ENCODE results near the gene HYAL1. TPM values are rescaled to one million over a fixed set of nuclear protein-coding genes. Genes with fewer than 3 reads are reported as not detected.
A peak's percentile ranks its signal among the peaks of the same experiment; 100 is the strongest.

Gene HYAL1
- total and polyA plus RNA-seq, 7 donors: 2.4 to 15.1 (median 4.6) TPM

DNA sequence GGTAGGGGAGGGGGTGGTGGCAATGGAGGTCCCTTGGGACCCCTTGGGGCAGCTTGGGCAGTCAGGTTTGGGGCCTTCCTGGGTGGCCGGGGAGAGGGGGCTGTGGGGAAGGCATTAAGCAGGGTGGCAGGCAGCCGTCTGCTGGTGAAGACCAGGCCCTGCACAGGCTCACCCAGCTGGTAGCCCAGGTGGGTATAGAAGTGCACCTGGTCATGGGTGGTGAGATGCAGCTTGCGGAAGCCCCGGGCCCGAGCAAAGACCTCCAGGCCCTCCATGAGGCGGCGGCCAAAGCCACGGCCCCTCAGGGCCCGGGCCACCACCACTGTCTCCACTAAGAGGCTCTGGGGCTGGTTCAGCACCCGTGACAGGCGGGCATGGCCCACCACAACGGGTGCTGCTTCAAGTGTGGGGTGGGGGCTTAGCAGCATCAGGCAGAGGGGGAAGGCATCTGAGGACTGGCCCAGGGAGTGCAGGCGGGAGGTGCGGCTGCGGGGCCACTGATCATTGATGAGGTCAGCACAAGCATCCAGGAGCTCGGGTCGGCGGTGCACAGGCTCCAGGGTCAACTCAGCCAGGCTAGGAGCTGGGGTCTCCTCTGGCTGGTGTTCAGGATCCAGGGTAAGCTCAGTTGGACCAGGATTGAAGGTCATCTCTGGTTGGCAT, 6.5 kb downstream of the HYAL1 start:
- H3K36me3 ChIP-seq: no peaks in the 10 kb centered on the region
- TF ChIP-seq POLR2A (IDR thresholded peaks at IDR 0.05) (no peak), EP300 (IDR thresholded peaks at IDR 0.05) (no peak), POLR2AphosphoS5 (IDR thresholded peaks at IDR 0.05) (no peak)
- TF ChIP-seq, protein P1, sequence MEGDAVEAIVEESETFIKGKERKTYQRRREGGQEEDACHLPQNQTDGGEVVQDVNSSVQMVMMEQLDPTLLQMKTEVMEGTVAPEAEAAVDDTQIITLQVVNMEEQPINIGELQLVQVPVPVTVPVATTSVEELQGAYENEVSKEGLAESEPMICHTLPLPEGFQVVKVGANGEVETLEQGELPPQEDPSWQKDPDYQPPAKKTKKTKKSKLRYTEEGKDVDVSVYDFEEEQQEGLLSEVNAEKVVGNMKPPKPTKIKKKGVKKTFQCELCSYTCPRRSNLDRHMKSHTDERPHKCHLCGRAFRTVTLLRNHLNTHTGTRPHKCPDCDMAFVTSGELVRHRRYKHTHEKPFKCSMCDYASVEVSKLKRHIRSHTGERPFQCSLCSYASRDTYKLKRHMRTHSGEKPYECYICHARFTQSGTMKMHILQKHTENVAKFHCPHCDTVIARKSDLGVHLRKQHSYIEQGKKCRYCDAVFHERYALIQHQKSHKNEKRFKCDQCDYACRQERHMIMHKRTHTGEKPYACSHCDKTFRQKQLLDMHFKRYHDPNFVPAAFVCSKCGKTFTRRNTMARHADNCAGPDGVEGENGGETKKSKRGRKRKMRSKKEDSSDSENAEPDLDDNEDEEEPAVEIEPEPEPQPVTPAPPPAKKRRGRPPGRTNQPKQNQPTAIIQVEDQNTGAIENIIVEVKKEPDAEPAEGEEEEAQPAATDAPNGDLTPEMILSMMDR (IDR thresholded peaks at IDR 0.05): no peak
- no peaks in the 10 kb centered on the region for H3K27me3 ChIP-seq
- no peaks in the 10 kb centered on the region for H3K9me3 ChIP-seq
- intact Hi-C loops (cut with DNase I): no loop called here
- peak; percentile 68 for DNase-seq
- peaks cover 4 to 46% (median 36%) of the 10 kb centered on the region in 4 donors for H3K4me1 ChIP-seq
- H3K4me3 ChIP-seq: no peak overlapping the region
- WGBS, 2 donors: 94% methylated on average over 18 of the region's 18 CpGs
- no peak overlapping the region for H3K27ac ChIP-seq

DNA sequence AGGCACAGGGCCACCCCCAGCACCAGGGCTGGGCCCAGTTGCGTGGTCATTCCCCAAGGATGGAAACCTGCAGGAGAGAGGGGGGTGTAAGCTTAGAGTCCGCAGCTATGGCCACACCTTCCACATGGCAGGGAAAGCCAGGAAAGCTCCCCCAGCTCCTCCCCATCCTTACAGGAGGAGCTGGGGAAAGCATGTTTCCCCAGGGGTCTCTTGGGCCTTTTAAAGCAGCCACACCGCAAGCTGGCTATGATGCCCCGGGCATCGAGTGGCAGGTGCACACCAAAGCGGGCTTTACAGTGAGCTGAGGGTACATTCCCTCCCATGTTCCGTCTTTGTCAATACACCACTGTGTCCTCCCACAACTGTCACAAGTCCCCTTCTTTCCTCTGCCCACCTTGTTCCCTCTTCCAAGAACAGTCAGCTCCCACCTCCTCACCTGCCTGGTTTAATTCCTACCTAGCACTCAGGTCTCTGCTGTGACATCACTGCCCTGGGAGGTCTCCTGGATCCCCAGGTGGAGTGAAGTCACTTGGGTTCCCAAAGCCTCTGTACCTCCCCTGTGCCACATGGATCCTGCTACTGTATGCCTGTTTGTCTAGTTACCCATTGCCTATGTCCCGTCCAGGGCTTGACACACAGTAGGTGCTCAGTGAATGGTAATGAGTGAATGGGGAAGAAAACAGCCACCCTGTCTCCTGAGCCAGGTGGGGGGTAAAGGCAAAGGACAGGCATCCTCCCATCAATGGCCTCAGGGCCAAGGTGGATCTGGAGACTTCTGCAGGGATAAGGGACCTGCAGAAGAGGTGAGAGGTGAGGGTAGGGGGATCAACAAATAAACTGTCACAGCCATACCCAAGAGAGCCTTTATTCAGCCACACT, 7.6 kb downstream of the HYAL1 start:
- H3K27ac ChIP-seq: no peak overlapping the region
- 91 to 92% methylated on average over 8 of the region's 8 CpGs for WGBS, 2 donors
- no peaks in the 10 kb centered on the region for H3K36me3 ChIP-seq
- H3K9me3 ChIP-seq: no peaks in the 10 kb centered on the region
- H3K4me1 ChIP-seq: peaks cover 4 to 51% (median 41%) of the 10 kb centered on the region in 4 donors
- DNase-seq: peak; percentile 60
- no peaks in the 10 kb centered on the region for H3K27me3 ChIP-seq
- intact Hi-C loops (cut with DNase I): no loop called here
- no peak overlapping the region for H3K4me3 ChIP-seq
- TF ChIP-seq, protein P1 (IDR thresholded peaks at IDR 0.05): no peak
- no peak for TF ChIP-seq POLR2AphosphoS5 (IDR thresholded peaks at IDR 0.05)
- TF ChIP-seq EP300 (IDR thresholded peaks at IDR 0.05): no peak
- no peak for TF ChIP-seq POLR2A (IDR thresholded peaks at IDR 0.05)

DNA sequence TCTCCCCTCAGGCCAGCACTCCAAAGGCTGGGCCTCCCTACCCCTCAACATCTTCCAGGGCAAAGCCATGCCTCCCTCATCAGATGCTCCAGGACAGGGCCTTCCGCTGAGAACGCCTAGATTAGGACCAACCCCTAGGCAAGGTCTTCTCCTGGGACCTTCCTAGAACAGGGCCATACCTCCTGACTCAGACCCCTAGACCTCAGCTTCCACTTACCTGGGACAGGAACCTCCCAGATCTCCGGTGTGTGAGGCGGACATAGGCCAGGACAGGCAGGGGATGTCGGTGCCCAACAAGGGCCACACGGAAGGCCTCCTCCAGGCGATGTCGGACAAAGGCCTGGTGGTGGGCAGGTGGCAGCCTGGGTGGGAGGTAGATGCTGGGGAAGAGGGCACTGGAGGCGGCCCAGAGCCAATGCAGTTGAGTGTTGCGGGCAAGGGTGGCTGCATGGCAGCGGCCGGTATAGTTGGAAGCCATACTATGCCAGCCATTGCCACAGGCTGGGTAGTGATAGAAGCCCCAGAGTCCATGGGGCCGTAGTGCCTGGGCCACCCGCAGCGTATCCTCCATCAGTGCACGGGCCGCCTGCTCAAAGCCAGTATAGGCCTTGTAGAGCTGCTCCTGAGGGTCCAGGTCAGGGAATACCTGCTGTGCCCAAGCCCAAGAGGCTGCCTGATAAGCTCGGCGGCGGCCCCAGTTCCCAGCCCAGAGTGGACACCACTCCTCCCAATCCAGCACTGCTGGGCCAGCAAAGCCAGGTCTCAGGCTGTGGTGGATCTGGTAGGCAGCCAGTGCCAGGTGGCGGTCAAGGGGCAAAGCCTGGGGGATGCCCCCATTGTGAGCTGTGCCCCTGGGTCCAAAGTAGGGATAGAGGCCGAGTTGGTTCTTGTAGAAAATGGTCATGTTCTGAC, 8.6 kb downstream of the HYAL1 start:
- intact Hi-C loops (cut with DNase I): no loop called here
- WGBS, 2 donors: 95% methylated on average over 22 of the region's 22 CpGs
- Histone ChIP-seq H3K36me3 (peaks cover 1 to 8% (median 5%) of the 10 kb centered on the region in 4 donors), H3K9me3 (no peaks in the 10 kb centered on the region), H3K4me1 (peaks cover 4 to 47% (median 37%) of the 10 kb centered on the region in 4 donors), H3K27ac (no peak overlapping the region), H3K27me3 (no peaks in the 10 kb centered on the region), H3K4me3 (no peak overlapping the region)
- peak; percentile 67 for DNase-seq
- TF ChIP-seq POLR2AphosphoS5 (IDR thresholded peaks at IDR 0.05): no peak
- TF ChIP-seq EP300 (IDR thresholded peaks at IDR 0.05): no peak
- TF ChIP-seq, protein P1 (IDR thresholded peaks at IDR 0.05): no peak
- no peak for TF ChIP-seq POLR2A (IDR thresholded peaks at IDR 0.05)

DNA sequence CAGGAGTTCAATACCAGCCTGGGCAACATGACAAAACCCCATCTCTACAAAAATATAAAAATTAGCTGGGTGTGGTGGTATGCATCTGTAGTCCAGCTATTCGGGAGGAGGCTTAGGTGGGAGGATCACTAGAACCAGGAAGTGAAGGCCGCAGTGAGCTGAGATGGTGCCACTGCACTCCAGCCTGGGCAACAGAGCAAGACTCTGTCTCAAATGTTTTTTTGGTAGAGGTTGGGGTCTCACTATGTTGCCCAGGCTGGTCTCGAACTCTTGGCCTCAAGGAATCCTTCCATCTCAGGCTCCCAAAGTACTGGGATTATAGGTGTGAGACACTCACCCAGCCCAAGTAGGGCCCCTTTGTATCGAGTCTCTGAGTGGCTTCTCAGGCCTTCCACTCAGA, 9.3 kb downstream of the HYAL1 start:
- Histone ChIP-seq H3K4me3 (no peak overlapping the region), H3K36me3 (peaks cover 4 to 15% (median 12%) of the 10 kb centered on the region in 4 donors), H3K27me3 (no peaks in the 10 kb centered on the region), H3K27ac (peak overlapping the region in 2 of 4 donors; percentile 94 to 95), H3K9me3 (no peaks in the 10 kb centered on the region), H3K4me1 (peaks cover 3 to 46% (median 36%) of the 10 kb centered on the region in 4 donors)
- no peak for TF ChIP-seq POLR2AphosphoS5 (IDR thresholded peaks at IDR 0.05)
- TF ChIP-seq POLR2A (IDR thresholded peaks at IDR 0.05): no peak
- TF ChIP-seq EP300 (IDR thresholded peaks at IDR 0.05): no peak
- TF ChIP-seq, protein P1 (IDR thresholded peaks at IDR 0.05): no peak
- DNase-seq: no peak
- WGBS, 2 donors: 93 to 94% methylated on average over 4 of the region's 4 CpGs
- intact Hi-C loops (cut with DNase I): no loop called here
